GM18520 (cell line): ENCODE measurements around the gene DNAAF9.
A peak's percentile ranks its signal among the peaks of the same experiment; 100 is the strongest.
"Not testable (repeated sequence)": the region's sequence is repeated elsewhere in the genome, so short reads cannot be mapped to it uniquely, and the experiment has no call there.

Experiments
- ATAC-seq: cut with Tn5 transposase; IDR thresholded peaks from one replicate; pipeline ENCODE4 v1.9.1; 2021; ENCODE audit not compliant: unreplicated experiment

The DNAAF9 gene

GRCh38 chr20:3407040-3407770 is at the start of gene DNAAF9:
Gene DNAAF9 (minus strand): TSS chr20:3407669. CDS start chr20:3407557, 112 bp downstream.
- ATAC-seq = no peak

- no peak for ATAC-seq
Measured at GRCh38 chr20:3456648-3457047, 49.2 kb upstream of the DNAAF9 start.

- ATAC-seq = no peak
Measured at GRCh38 chr20:3454831-3455230, 47.4 kb upstream of the DNAAF9 start.

- ATAC-seq = no peak
Measured at GRCh38 chr20:3452690-3453089, 45.2 kb upstream of the DNAAF9 start.

GRCh38 chr20:3452136-3452535 is 44.7 kb upstream of the DNAAF9 start:
- no peak for ATAC-seq

- ATAC-seq = no peak
Measured at GRCh38 chr20:3449319-3449718, 41.9 kb upstream of the DNAAF9 start.

GRCh38 chr20:3447321-3447720 is 39.9 kb upstream of the DNAAF9 start:
- ATAC-seq = no peak

GRCh38 chr20:3446779-3447178 is 39.3 kb upstream of the DNAAF9 start:
- no peak for ATAC-seq

GRCh38 chr20:3436864-3437574 is 29.6 kb upstream of the DNAAF9 start:
- ATAC-seq = no peak

GRCh38 chr20:3434232-3434631 is 26.8 kb upstream of the DNAAF9 start:
- no peak for ATAC-seq

GRCh38 chr20:3433744-3434143 is 26.3 kb upstream of the DNAAF9 start:
- no peak for ATAC-seq

- no peak for ATAC-seq
Measured at GRCh38 chr20:3432844-3433243, 25.4 kb upstream of the DNAAF9 start.

- no peak for ATAC-seq
Measured at GRCh38 chr20:3431109-3431508, 23.6 kb upstream of the DNAAF9 start.

- ATAC-seq = peak; percentile 79
Measured at GRCh38 chr20:3430376-3431069, 23.1 kb upstream of the DNAAF9 start.

GRCh38 chr20:3426766-3427165 is 19.3 kb upstream of the DNAAF9 start:
- ATAC-seq = not testable (repeated sequence)

- ATAC-seq = no peak
Measured at GRCh38 chr20:3423126-3423525, 15.7 kb upstream of the DNAAF9 start.

GRCh38 chr20:3421985-3422384 is 14.5 kb upstream of the DNAAF9 start:
- ATAC-seq = no peak

- peak; percentile 82 for ATAC-seq
Measured at GRCh38 chr20:3420211-3420707, 12.8 kb upstream of the DNAAF9 start.

- ATAC-seq = not testable (repeated sequence)
Measured at GRCh38 chr20:3418161-3418560, 10.7 kb upstream of the DNAAF9 start.

- no peak for ATAC-seq
Measured at GRCh38 chr20:3414122-3414521, 6.7 kb upstream of the DNAAF9 start.

GRCh38 chr20:3413393-3413889 is 6.0 kb upstream of the DNAAF9 start:
- ATAC-seq = no peak
